Measurements from ENCODE around the gene ANKRD12.

The ANKRD12 gene

GRCh38 chr18:9109523-9109922, 27.1 kb upstream of the ANKRD12 start:
- no peaks in the 10 kb centered on the region for H3K9me3 ChIP-seq (ENCODE audit: control insufficient read depth, insufficient read depth, low read length)
- no peaks in the 10 kb centered on the region for H3K36me3 ChIP-seq (ENCODE audit: control insufficient read depth, insufficient read depth, low read length)
- H3K9ac ChIP-seq (ENCODE audit: low read depth, low read length) = no peak overlapping the region
- H3K4me1 ChIP-seq (ENCODE audit: control insufficient read depth, insufficient read depth, low read length) = peaks cover 30% of the 10 kb centered on the region
- H3K27me3 ChIP-seq (ENCODE audit: control insufficient read depth, insufficient read depth, low read length) = no peaks in the 10 kb centered on the region
- no peak overlapping the region for H3K4me3 ChIP-seq (ENCODE audit: low read depth, low read length)

DNA sequence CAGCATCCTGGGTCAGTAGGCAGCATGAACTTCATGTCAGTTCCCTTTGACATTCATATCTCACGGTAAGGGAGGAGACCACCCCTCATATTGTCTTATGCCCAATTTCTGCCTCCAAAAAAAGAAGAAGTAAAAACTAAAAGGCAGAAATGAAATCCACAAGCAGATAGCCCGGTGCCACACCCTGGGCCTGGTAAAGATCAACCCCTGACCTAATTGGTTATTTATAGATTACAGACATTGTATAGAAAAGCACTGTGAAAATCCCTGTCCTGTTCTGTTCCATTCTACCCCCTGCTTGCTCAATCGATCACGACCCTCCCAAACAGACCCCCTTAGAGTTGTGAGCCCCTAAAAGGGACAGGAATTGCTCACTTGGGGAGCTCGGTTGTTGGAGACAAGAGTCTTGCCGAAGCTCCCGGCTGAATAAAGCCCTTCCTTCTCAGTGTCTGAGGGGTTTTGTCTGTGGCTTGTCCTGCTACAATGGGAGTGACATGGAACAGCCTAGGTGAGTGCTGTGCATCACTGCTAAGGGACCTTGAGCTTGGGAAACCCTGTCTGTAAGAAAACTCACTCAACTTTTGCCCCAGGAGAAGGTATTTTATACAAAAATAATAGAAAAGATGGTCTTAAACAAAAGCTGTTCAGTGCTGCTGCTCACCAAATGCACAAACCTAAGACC, 23.0 kb upstream of the ANKRD12 start:
- Histone ChIP-seq H3K9ac (ENCODE audit: low read depth, low read length) (no peak overlapping the region), H3K4me1 (ENCODE audit: control insufficient read depth, insufficient read depth, low read length) (peaks cover 17% of the 10 kb centered on the region), H3K9me3 (ENCODE audit: control insufficient read depth, insufficient read depth, low read length) (no peaks in the 10 kb centered on the region), H3K36me3 (ENCODE audit: control insufficient read depth, insufficient read depth, low read length) (no peaks in the 10 kb centered on the region), H3K4me3 (ENCODE audit: low read depth, low read length) (no peak overlapping the region), H3K27me3 (ENCODE audit: control insufficient read depth, insufficient read depth, low read length) (no peaks in the 10 kb centered on the region)

DNA sequence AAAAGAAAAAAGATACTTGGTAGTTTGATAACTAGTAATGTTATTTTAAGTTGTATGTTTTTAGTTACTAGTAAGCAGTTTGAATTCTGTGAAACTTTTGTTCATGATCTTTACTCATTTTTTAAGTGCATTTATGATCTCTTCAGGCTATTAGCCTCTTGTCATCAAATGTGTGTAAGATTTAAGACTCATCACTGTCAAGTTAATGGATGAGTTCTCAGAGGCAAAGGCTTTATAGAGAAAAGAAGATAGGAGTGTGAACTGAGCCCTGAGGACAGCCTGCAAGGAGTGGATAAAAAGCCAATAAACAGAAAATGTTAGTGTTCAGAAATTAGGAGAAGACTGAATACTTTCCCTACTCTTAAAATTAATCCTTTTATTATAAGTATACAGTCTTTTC, 20.6 kb upstream of the ANKRD12 start:
- no peak overlapping the region for H3K4me3 ChIP-seq (ENCODE audit: low read depth, low read length)
- no peaks in the 10 kb centered on the region for H3K27me3 ChIP-seq (ENCODE audit: control insufficient read depth, insufficient read depth, low read length)
- H3K4me1 ChIP-seq (ENCODE audit: control insufficient read depth, insufficient read depth, low read length) = peaks cover 12% of the 10 kb centered on the region
- H3K9ac ChIP-seq (ENCODE audit: low read depth, low read length) = no peak overlapping the region
- H3K9me3 ChIP-seq (ENCODE audit: control insufficient read depth, insufficient read depth, low read length) = no peaks in the 10 kb centered on the region
- no peaks in the 10 kb centered on the region for H3K36me3 ChIP-seq (ENCODE audit: control insufficient read depth, insufficient read depth, low read length)

DNA sequence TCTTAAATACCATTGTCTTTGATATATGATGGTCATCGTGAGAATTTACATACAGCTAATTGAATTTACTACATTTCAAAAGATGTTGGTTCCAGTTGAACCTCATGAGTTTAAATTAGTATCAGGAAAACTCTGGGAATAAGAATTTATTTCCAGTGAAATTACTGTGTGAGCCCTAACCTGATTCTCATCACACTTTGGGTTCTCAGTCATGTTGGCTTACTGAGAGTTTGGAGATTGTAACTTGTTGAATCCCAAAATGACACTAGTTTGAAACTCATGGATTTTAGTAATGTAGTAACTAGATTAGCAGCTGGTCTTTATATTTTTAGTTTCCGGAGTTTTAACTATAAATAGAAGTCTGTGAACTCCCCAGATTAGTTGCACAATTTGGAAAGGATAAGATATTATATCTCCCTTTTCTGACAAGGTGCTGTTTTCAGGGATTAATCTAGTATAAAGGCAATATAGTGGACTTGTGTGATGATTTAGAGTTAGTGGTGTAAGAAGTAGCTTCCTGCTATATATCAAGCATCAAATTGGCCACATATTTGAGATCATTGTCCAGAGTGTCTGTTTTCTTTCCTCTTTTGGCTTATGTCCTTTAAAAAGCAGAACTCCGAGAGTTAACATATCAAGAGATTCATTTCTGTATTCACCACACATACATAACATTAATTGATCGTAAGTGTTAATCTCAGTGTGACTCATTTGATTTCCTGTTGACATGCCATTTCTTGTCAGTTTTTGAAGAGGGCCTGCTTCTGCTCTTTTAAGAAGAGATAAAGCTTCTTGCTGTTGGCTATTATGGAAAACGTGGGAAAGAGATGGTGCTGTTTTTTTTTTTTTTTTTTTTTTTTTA, 18.4 kb upstream of the ANKRD12 start:
- Histone ChIP-seq H3K9me3 (ENCODE audit: control insufficient read depth, insufficient read depth, low read length) (no peaks in the 10 kb centered on the region), H3K9ac (ENCODE audit: low read depth, low read length) (no peak overlapping the region), H3K4me3 (ENCODE audit: low read depth, low read length) (no peak overlapping the region), H3K36me3 (ENCODE audit: control insufficient read depth, insufficient read depth, low read length) (no peaks in the 10 kb centered on the region), H3K4me1 (ENCODE audit: control insufficient read depth, insufficient read depth, low read length) (peaks cover 7% of the 10 kb centered on the region), H3K27me3 (ENCODE audit: control insufficient read depth, insufficient read depth, low read length) (no peaks in the 10 kb centered on the region)

GRCh38 chr18:9120796-9121195, 15.8 kb upstream of the ANKRD12 start:
- H3K9ac ChIP-seq (ENCODE audit: low read depth, low read length) = no peak overlapping the region
- H3K4me3 ChIP-seq (ENCODE audit: low read depth, low read length) = no peak overlapping the region
- H3K4me1 ChIP-seq (ENCODE audit: control insufficient read depth, insufficient read depth, low read length) = peaks cover 6% of the 10 kb centered on the region
- H3K27me3 ChIP-seq (ENCODE audit: control insufficient read depth, insufficient read depth, low read length) = no peaks in the 10 kb centered on the region
- no peaks in the 10 kb centered on the region for H3K9me3 ChIP-seq (ENCODE audit: control insufficient read depth, insufficient read depth, low read length)
- peaks cover 4% of the 10 kb centered on the region for H3K36me3 ChIP-seq (ENCODE audit: control insufficient read depth, insufficient read depth, low read length)

- Histone ChIP-seq H3K27me3 (ENCODE audit: control insufficient read depth, insufficient read depth, low read length) (no peaks in the 10 kb centered on the region), H3K4me1 (ENCODE audit: control insufficient read depth, insufficient read depth, low read length) (no peaks in the 10 kb centered on the region), H3K9me3 (ENCODE audit: control insufficient read depth, insufficient read depth, low read length) (no peaks in the 10 kb centered on the region), H3K4me3 (ENCODE audit: low read depth, low read length) (no peak overlapping the region), H3K9ac (ENCODE audit: low read depth, low read length) (no peak overlapping the region), H3K36me3 (ENCODE audit: control insufficient read depth, insufficient read depth, low read length) (peaks cover 9% of the 10 kb centered on the region)
Observed at GRCh38 chr18:9123520-9123919, 13.1 kb upstream of the ANKRD12 start.

- Histone ChIP-seq H3K9me3 (ENCODE audit: control insufficient read depth, insufficient read depth, low read length) (no peaks in the 10 kb centered on the region), H3K27me3 (ENCODE audit: control insufficient read depth, insufficient read depth, low read length) (no peaks in the 10 kb centered on the region), H3K4me3 (ENCODE audit: low read depth, low read length) (no peak overlapping the region), H3K36me3 (ENCODE audit: control insufficient read depth, insufficient read depth, low read length) (peaks cover 9% of the 10 kb centered on the region), H3K4me1 (ENCODE audit: control insufficient read depth, insufficient read depth, low read length) (no peaks in the 10 kb centered on the region), H3K9ac (ENCODE audit: low read depth, low read length) (no peak overlapping the region)
Observed at GRCh38 chr18:9124824-9125223, 11.8 kb upstream of the ANKRD12 start.

GRCh38 chr18:9126337-9126736, 10.2 kb upstream of the ANKRD12 start:
- H3K36me3 ChIP-seq (ENCODE audit: control insufficient read depth, insufficient read depth, low read length) = peaks cover 9% of the 10 kb centered on the region
- no peaks in the 10 kb centered on the region for H3K4me1 ChIP-seq (ENCODE audit: control insufficient read depth, insufficient read depth, low read length)
- H3K27me3 ChIP-seq (ENCODE audit: control insufficient read depth, insufficient read depth, low read length) = no peaks in the 10 kb centered on the region
- H3K9ac ChIP-seq (ENCODE audit: low read depth, low read length) = no peak overlapping the region
- no peak overlapping the region for H3K4me3 ChIP-seq (ENCODE audit: low read depth, low read length)
- H3K9me3 ChIP-seq (ENCODE audit: control insufficient read depth, insufficient read depth, low read length) = no peaks in the 10 kb centered on the region

- Histone ChIP-seq H3K9me3 (ENCODE audit: control insufficient read depth, insufficient read depth, low read length) (no peaks in the 10 kb centered on the region), H3K9ac (ENCODE audit: low read depth, low read length) (no peak overlapping the region), H3K4me3 (ENCODE audit: low read depth, low read length) (no peak overlapping the region), H3K27me3 (ENCODE audit: control insufficient read depth, insufficient read depth, low read length) (no peaks in the 10 kb centered on the region), H3K4me1 (ENCODE audit: control insufficient read depth, insufficient read depth, low read length) (peaks cover 3% of the 10 kb centered on the region), H3K36me3 (ENCODE audit: control insufficient read depth, insufficient read depth, low read length) (peaks cover 5% of the 10 kb centered on the region)
Observed at GRCh38 chr18:9130195-9130594, 6.4 kb upstream of the ANKRD12 start.

DNA sequence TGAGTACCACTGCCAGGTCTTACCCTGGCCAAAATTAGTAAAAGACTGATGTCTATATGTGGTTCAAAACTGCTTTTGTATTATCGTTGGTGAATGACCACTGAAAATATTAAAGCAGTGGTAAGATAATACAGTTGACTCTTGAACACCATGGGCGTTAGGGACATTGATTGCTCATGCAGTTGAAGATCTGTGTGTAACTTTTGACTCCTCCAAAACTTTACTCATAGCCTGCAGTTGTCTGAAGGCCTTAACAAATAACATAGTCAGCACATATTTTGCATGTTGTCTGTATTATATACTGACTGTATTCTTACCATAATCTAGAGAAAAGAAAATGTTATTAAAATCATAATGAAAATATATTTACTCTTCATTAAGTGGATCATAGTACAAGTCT, 5.8 kb upstream of the ANKRD12 start:
- no peak overlapping the region for H3K4me3 ChIP-seq (ENCODE audit: low read depth, low read length)
- no peaks in the 10 kb centered on the region for H3K9me3 ChIP-seq (ENCODE audit: control insufficient read depth, insufficient read depth, low read length)
- H3K27me3 ChIP-seq (ENCODE audit: control insufficient read depth, insufficient read depth, low read length) = no peaks in the 10 kb centered on the region
- peaks cover 3% of the 10 kb centered on the region for H3K4me1 ChIP-seq (ENCODE audit: control insufficient read depth, insufficient read depth, low read length)
- H3K9ac ChIP-seq (ENCODE audit: low read depth, low read length) = no peak overlapping the region
- peaks cover 5% of the 10 kb centered on the region for H3K36me3 ChIP-seq (ENCODE audit: control insufficient read depth, insufficient read depth, low read length)

DNA sequence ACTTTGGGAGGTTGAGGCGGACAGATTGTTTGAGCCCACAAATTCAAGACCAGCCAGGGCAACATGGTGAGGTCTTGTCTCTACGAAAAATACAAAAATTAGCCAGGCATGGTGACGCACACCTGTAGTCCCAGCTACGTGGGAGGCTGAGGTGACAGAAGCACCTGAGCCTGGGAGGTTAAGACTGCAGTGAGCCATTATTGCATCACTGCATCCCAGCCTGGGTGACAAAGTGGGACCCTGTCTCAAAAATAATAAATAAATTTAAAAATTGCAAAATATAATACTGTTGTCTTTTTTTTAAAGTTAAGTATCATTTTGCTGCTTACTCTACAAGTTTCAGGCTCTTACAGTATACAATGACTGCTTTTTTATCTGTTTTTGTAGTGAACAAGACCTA, 4.0 kb upstream of the ANKRD12 start:
- H3K27me3 ChIP-seq (ENCODE audit: control insufficient read depth, insufficient read depth, low read length) = no peaks in the 10 kb centered on the region
- H3K36me3 ChIP-seq (ENCODE audit: control insufficient read depth, insufficient read depth, low read length) = peaks cover under 1% of the 10 kb centered on the region
- H3K9me3 ChIP-seq (ENCODE audit: control insufficient read depth, insufficient read depth, low read length) = no peaks in the 10 kb centered on the region
- no peak overlapping the region for H3K9ac ChIP-seq (ENCODE audit: low read depth, low read length)
- peaks cover 3% of the 10 kb centered on the region for H3K4me1 ChIP-seq (ENCODE audit: control insufficient read depth, insufficient read depth, low read length)
- no peak overlapping the region for H3K4me3 ChIP-seq (ENCODE audit: low read depth, low read length)

DNA sequence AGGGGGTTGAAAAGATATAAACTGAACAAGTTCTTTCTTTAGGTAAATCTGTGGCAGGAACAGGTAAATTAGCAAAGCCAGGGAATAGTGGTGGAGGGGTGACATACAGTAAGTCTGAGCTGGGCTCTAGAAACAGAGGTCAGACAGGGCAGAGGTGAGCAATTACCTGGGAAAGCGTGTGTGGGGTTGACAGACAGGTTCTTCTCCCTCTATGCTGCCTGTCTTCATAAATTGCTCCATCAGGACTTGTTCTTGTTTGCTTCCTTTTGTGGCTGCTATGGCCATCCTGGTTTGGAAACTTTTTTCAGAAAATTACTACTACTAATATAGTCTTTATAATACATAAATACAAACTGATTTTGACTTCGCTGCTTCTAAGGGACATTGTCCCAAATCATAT, 3.4 kb upstream of the ANKRD12 start:
- no peaks in the 10 kb centered on the region for H3K9me3 ChIP-seq (ENCODE audit: control insufficient read depth, insufficient read depth, low read length)
- no peaks in the 10 kb centered on the region for H3K27me3 ChIP-seq (ENCODE audit: control insufficient read depth, insufficient read depth, low read length)
- no peak overlapping the region for H3K9ac ChIP-seq (ENCODE audit: low read depth, low read length)
- H3K36me3 ChIP-seq (ENCODE audit: control insufficient read depth, insufficient read depth, low read length) = no peaks in the 10 kb centered on the region
- H3K4me1 ChIP-seq (ENCODE audit: control insufficient read depth, insufficient read depth, low read length) = peaks cover 3% of the 10 kb centered on the region
- H3K4me3 ChIP-seq (ENCODE audit: low read depth, low read length) = no peak overlapping the region
